Measurements from ENCODE around the gene PLCH2. TPM values are rescaled to one million over a fixed set of nuclear protein-coding genes. Genes with fewer than 3 reads are reported as not detected.
"Not testable (repeated sequence)": the region's sequence is repeated elsewhere in the genome, so short reads cannot be mapped to it uniquely, and the experiment has no call there.

PLCH2 gene
- total RNA-seq, 1 experiment from 2014 or later = 0.10 TPM

DNA sequence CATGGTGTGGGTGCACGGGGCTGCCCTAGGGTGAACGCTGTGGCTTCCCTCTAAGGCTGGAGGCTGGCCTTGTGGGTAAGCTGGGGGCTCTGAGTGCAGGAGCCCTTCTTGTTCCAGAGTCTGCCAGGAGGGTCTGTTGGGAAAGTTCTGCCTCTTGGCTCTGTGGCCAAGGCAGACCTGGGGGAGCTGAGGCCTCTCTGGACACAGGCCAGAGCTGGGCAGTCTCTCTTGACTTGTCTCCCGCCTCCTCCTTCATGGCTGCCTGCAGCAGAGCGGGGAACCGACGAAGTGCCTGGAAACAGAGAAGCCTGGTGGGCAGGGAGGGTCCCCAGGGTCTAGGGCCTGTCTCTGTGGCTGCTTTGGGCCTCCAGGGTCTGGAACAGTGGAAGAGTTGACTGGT lies 33.4 kb upstream of the PLCH2 start:
- no peak for DNase-seq (ENCODE audit: low read depth)

DNA sequence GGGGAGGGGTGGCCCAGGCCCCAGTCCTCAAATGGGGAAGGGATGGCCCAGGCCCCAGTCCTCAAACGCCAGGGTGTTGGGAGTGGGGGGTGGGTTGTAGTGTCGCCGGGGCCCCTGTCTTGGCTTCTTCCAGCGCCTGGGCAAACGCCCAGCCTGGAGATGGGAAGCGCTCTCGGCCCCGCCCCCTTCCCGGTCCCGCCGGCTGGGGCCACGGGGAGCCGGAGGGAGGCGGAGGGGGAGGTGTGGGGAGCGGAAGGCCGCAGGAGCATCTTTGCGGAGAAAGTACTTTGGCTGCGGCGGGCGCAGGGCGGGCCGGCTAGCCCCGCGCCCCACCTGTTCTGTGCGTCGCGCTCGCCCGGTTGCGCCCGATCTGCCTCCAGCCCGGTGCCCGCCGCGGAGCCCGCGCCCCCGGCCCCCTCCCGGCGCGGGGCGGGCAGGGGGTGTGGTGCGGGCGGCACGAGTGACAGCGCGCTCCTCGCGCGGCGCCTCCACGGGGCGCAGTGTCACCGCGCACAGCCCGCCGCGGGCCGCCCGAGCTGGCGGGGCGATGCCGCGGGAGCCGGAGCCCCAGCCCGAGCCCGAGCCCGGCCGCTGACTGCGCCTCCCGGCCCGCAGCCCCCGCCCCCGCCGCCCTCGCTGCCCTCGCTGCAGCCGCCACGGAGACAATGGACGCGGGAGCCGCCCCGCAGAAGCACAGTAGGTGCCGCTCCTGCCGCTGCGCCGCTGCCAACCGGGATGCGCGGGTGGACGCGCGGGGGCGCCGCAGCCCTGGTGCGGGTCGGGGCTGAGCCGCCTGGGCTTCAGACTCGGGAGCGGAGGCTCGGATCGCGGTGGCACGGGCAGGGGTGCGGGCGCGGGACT lies 32.6 kb upstream of the PLCH2 start:
- no peak for DNase-seq (ENCODE audit: low read depth)

GRCh38 chr1:2444138-2444591 lies 31.9 kb upstream of the PLCH2 start:
- DNase-seq (ENCODE audit: low read depth) = no peak

GRCh38 chr1:2445162-2445822 lies 30.8 kb upstream of the PLCH2 start:
- DNase-seq (ENCODE audit: low read depth) = no peak

- no peak for DNase-seq (ENCODE audit: low read depth)
Measured at GRCh38 chr1:2445823-2446215, 30.3 kb upstream of the PLCH2 start.

DNA sequence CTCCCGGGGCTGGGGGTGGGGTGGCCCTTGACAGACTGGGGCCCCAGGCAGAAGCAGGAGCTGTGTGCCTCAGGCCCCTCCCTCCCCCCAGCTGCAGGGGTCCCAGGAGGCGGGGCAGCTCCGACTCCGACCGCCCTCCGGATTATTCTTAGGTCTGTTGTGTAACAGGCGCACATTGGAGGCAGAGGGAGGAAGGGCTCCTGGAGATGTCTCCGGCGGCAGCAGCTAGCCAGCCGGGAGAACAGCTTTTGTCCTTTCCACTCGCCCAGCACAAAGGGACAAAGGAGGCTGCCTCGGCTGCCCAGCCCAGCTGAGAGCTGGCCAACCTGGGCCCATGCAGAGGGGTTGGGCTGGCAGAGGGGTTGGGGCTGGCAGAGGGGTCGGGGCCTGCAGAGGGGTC lies 29.7 kb upstream of the PLCH2 start:
- no peak for DNase-seq (ENCODE audit: low read depth)

DNA sequence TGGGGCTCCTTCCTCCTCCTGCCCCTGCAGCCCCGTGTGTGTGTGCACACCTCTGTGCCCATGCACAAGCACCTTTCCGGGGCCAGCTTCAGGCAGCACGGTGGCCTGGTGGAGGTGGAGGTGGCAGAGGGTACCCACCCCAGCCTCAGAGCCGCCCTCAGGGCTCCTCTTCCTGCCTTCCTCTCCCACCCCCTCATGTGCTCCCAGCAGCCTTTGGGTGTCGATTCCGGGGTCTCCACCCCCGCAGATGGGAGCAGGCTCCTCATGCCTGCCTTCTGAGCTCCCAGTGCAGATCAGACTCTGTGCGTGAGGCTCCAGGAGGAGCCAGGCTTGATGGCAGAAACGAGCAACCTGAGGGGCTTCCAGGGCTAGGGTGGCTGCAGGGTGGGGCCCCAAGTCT lies 29.2 kb upstream of the PLCH2 start:
- no peak for DNase-seq (ENCODE audit: low read depth)

DNA sequence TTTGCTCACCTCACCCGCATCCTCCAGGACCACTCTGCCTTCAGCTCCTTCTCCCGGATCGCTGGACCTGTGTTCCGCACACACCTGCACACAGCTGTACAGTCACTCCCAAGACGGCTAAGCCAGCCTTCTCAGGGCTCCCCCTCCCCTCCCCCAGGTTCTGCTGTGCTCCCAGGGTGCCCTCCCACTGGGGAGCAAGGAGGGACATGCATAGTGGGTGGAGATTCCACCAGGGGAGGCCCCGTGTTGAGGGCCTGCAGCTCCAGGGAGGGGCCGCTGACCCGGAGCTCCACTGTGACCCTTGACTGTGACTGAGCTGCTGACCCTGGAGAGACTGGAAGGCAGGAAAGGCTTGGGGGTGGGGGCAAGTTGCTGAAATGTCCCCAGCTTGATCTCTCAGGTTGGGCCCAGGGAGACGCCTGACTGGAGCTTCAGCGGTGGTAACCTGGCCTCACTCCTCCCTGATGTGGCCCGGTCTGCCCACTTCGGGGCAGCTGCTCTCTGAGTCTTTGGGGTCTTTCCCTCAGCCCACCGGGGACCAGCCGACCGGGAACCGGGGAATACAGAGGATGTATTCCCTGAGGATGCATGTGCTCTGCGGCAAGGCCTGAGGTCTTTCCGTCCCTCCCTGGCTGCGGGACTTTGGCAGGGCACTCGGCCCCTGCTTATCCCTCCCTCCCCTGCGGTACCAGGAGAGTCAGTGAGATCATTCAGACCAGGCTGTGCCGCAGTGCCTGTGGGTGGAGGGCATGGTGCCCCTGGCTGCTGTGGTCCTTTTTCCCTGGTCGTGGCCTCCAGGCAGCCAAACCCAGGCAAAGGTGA lies 28.6 kb upstream of the PLCH2 start:
- DNase-seq (ENCODE audit: low read depth) = no peak

GRCh38 chr1:2448098-2448445 lies 28.0 kb upstream of the PLCH2 start:
- DNase-seq (ENCODE audit: low read depth) = no peak

DNA sequence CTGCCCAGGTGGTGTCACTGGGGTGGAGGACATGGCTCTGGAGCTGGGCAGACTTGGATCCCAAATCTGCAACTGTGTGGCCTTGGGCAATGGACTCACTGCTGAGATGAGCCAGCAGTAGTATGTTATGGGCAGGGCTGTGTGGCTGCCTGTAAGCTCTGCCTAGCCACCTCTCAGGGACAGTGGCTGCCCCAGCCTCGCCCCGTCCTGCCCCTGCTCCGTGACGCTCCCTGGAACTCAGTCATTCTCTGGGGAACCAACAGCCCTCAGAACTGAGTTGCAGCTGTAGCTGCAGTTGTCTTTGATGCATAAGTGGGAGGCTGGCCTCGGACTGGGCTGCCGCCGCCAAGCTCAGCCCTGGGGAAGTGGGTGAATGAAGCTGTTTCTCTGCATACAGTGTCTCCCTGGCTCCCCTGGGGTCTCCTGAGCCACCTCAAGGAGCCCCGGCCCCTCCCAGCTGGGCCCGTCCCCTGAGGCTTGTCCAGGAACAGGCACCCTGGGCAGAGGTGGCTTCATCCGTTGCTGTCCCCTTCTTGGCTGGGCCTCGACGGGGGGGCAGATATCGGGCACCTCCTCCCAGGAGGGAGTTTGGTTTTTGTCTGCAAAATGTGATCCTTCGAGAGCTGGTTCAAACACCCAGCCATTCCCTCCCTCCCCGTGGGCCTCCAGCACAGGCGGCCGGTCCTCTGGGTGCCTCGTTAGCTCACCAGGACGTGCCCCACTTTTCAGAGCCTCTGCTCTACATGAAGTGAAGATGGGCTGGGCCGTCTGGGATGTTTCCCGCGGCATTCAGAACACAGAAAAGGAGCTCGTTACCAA lies 26.2 kb upstream of the PLCH2 start:
- DNase-seq (ENCODE audit: low read depth) = no peak

DNA sequence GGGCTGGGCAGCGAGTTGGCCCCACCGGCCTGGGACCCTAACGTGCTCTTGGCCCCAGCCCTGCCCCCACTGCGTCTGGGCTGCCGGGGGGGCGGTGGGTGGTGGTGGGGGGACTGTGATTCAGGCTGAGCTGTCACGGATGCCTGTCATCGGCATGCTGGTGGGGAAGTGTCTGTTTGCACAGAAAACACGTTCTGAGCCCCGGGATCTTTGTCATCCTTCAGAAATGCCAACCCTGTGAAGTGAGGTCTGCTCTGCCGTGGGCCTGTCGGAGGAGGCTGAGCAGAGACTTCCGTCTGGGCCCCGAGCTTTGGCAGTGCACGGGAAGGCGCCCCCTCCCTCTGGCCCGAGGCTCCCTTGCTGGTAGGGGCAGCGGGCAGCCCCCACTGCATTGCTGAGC lies 24.3 kb upstream of the PLCH2 start:
- peak; percentile 95 for DNase-seq (ENCODE audit: low read depth)

GRCh38 chr1:2452201-2452931 lies 23.7 kb upstream of the PLCH2 start:
- DNase-seq (ENCODE audit: low read depth) = peak; percentile 58

DNA sequence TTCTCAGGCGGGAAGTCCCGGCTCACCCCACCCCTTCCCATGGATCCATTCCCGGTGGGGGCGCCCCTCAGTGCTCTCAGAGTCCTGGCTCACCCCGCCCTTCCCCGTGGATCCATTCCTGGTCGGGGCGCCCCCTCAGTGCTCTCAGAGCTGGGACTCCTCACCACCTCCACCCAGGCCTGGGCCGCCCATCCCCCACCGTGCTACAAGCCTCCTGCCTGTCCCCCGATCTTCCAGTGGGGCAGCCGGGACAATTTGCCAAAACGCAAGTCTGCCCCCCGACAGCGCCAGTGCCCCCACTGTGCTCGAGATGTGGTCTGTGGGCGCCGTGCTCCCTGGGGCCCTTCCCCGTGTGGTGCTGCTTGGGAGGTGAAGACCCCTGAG lies 23.2 kb upstream of the PLCH2 start:
- DNase-seq (ENCODE audit: low read depth) = no peak

GRCh38 chr1:2454227-2454626 lies 21.9 kb upstream of the PLCH2 start:
- DNase-seq (ENCODE audit: low read depth) = no peak

GRCh38 chr1:2455757-2456156 lies 20.3 kb upstream of the PLCH2 start:
- DNase-seq (ENCODE audit: low read depth) = no peak

DNA sequence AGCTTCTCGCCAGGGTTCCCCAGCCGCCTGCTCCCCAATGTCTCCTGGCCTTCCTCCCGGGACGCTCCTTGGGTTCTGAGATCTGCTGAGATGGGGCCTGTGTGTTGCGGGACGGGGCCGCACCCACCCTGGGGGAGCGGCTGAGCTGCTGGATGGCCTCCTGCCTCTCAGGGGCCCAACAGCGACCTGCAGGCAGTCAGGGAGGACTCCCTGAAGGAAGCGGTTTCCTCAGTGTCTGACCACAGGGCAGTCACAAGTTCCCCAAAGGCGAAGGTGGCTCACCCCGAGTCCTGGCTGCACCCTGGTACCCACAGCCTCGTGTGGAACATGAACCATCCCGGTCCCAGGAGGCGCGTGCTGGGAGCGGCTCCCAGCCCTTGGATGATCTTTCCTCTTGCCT lies 18.6 kb upstream of the PLCH2 start:
- no peak for DNase-seq (ENCODE audit: low read depth)

DNA sequence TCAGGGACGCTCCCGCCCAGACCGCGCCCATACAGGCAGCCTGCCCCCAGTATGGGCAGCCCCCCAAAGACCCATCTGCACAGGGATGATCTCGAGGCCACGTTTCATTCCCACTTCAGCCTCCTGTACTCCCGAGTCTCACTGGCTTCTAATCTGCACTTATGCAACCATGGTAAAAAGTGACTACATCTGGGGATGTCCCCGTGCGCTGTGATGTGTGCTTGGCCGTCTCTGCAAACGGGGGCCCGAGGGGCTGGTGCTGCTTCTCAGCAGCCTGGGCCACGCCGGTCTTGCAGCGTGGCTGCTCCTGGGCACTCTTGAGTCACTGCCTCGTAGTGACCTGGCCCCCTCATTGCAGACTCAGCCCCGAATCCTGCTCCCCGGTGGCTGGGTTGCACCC lies 17.4 kb upstream of the PLCH2 start:
- no peak for DNase-seq (ENCODE audit: low read depth)

DNA sequence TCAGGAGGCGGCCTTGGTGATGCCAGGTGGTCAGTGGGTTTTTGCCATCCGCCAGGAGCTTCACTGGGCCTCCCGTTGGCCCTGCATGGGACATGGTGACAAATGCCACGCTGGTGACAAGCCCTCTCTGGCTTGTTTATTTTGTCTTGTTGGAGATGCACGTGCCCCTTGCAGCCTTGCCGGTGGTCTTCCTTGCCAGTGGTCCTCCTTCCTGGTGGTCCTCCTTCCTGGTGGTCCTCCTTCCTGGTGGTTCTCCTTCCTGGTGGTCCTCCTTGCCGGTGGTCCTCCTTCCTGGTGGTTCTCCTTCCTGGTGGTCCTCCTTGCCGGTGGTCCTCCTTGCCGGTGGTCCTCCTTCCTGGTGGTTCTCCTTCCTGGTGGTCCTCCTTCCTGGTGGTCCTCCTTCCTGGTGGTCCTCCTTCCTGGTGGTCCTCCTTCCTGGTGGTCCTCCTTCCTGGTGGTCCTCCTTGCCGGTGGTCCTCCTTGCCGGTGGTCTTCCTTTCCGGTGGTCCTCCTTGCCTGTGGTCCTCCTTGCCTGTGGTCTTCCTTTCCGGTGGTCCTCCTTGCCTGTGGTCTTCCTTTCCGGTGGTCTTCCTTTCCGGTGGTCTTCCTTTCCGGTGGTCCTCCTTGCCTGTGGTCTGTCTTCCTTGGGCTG lies 16.9 kb upstream of the PLCH2 start:
- not testable (repeated sequence) for DNase-seq (ENCODE audit: low read depth)

DNA sequence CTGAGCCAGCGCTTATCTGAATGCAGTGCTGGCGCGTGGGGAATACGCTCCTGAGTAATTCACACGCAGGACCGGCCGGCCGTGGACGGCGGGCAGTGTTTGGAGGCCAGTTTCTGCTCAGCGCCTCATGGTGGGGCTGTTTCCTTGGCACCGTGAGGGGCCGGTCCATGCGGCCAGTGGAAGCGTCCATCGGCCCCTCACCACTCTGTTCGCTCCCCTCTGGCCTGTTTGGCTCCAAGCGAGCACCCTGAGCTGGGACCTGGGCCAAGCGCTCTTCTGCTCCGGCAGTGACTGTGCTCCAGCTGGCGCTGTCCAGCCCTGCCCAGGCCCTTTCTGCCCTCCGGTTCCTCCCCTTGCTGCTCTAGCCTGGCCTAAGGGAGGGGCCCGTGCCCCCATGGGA lies 16.3 kb upstream of the PLCH2 start:
- DNase-seq (ENCODE audit: low read depth) = peak; percentile 31

- DNase-seq (ENCODE audit: low read depth) = no peak
Measured at GRCh38 chr1:2460203-2460602, 15.9 kb upstream of the PLCH2 start.
